Measurements from ENCODE around the gene PLTP. TPM values are rescaled to one million over a fixed set of nuclear protein-coding genes. Genes with fewer than 3 reads are reported as not detected.

Gene PLTP
- total RNA-seq, 1 experiment from 2014 or later, result 4.7 TPM

- no peak for TF ChIP-seq TCF7L2 (IDR thresholded peaks at IDR 0.05; ENCODE audit: borderline replicate concordance, extremely low read depth, insufficient read depth, insufficient read length)
These were observed 23.3 kb downstream of the PLTP start (continued) for GRCh38 chr20:45888681-45889080.

GRCh38 chr20:45887346-45887715, 24.6 kb downstream of the PLTP start, which contains the start of gene SPATA25:
SPATA25 (minus strand) TSS chr20:45887622; CDS start chr20:45887590, 32 bp downstream.
- POLR2A ChIA-PET, result no interaction called here
- Histone ChIP-seq H3K9me2 (ENCODE audit: insufficient read depth) (no peaks in the 10 kb centered on the region), H3K4me3 (replicated peaks in 1 of 2; ENCODE audit: low read depth in 1 of 2, low read length in 2 of 2) (no peak within 1 kb of the TSS), H3K36me3 (ENCODE audit: control insufficient read depth in 1 of 2, insufficient read depth in 2 of 2, low read length in 2 of 2) (peaks cover 8 to 17% of the 10 kb centered on the region in 2 experiments; a peak in 2 of 4 replicates), H3K9me3 (ENCODE audit: control insufficient read depth in 1 of 2, insufficient read depth in 1 of 2, low read depth in 1 of 2, low read length in 2 of 2) (no peaks in the 10 kb centered on the region), H3K4me1 (ENCODE audit: control insufficient read depth in 1 of 2, insufficient read depth in 2 of 2, low read length in 2 of 2) (peaks cover 25 to 34% of the 10 kb centered on the region in 2 experiments), H2AFZ (ENCODE audit: low read depth, low read length, poor library complexity, severe bottlenecking) (no peak within 1 kb of the TSS), H3K79me2 (ENCODE audit: insufficient read depth, low read length) (peaks cover 11% of the 10 kb centered on the region), H3K9ac (ENCODE audit: low read length) (no peak within 1 kb of the TSS), H3K27me3 (ENCODE audit: insufficient read depth, low read length) (no peaks in the 10 kb centered on the region), H4K20me1 (ENCODE audit: insufficient read depth) (no peaks in the 10 kb centered on the region), H3K4me2 (ENCODE audit: low read length) (no peak within 1 kb of the TSS), H3K27ac (ENCODE audit: low read depth, low read length) (no peak within 1 kb of the TSS)
- intact Hi-C loops (cut with micrococcal nuclease), result no loop called here
- BruUV-seq (replicated peaks), result no TSS peak
- RAD21 ChIA-PET (ENCODE audit: low non-redundant PET in 1 of 2, low total read pairs in 2 of 2, uncharacterized antibody in 2 of 2, unreplicated experiment in 2 of 2), result no interaction called here
- ATAC-seq (no peak), DNase-seq (ENCODE audit: low read depth, low spot score) (no peak)
- CTCF ChIA-PET, result no interaction called here
- TF ChIP-seq ZNF274 (IDR thresholded peaks at IDR 0.05; ENCODE audit: low read depth, low read length), result no peak
- TF ChIP-seq ATF3 (IDR thresholded peaks at IDR 0.05), result no peak
- TF ChIP-seq SIN3A (IDR thresholded peaks at IDR 0.05; ENCODE audit: low read depth), result no peak
- no peak for TF ChIP-seq TCF7L2 (IDR thresholded peaks at IDR 0.05; ENCODE audit: borderline replicate concordance, extremely low read depth, insufficient read depth, insufficient read length)

GRCh38 chr20:45886590-45887345, 25.2 kb downstream of the PLTP start:
- Histone ChIP-seq H3K4me3 (replicated peaks in 1 of 2; ENCODE audit: low read depth in 1 of 2, low read length in 2 of 2) (no peak overlapping the region), H3K27me3 (ENCODE audit: insufficient read depth, low read length) (no peaks in the 10 kb centered on the region), H2AFZ (ENCODE audit: low read depth, low read length, poor library complexity, severe bottlenecking) (no peak overlapping the region), H3K79me2 (ENCODE audit: insufficient read depth, low read length) (peaks cover 15% of the 10 kb centered on the region), H3K9ac (ENCODE audit: low read length) (no peak overlapping the region), H3K9me3 (ENCODE audit: control insufficient read depth in 1 of 2, insufficient read depth in 1 of 2, low read depth in 1 of 2, low read length in 2 of 2) (no peaks in the 10 kb centered on the region), H3K4me1 (ENCODE audit: control insufficient read depth in 1 of 2, insufficient read depth in 2 of 2, low read length in 2 of 2) (peaks cover 19 to 32% of the 10 kb centered on the region in 2 experiments), H3K4me2 (ENCODE audit: low read length) (no peak overlapping the region), H3K9me2 (ENCODE audit: insufficient read depth) (no peaks in the 10 kb centered on the region), H4K20me1 (ENCODE audit: insufficient read depth) (no peaks in the 10 kb centered on the region), H3K36me3 (ENCODE audit: control insufficient read depth in 1 of 2, insufficient read depth in 2 of 2, low read length in 2 of 2) (peaks cover 8 to 18% of the 10 kb centered on the region in 2 experiments; a peak in 2 of 4 replicates), H3K27ac (ENCODE audit: low read depth, low read length) (no peak overlapping the region)
- DNase-seq (ENCODE audit: low read depth, low spot score) (no peak), ATAC-seq (no peak)
- no peak for TF ChIP-seq POLR2AphosphoS5 (IDR thresholded peaks at IDR 0.05; ENCODE audit: low read depth, low read length)
- no peak for TF ChIP-seq EZH2phosphoT487 (IDR thresholded peaks at IDR 0.05; ENCODE audit: borderline replicate concordance)
- no peak for TF ChIP-seq SIN3A (IDR thresholded peaks at IDR 0.05; ENCODE audit: low read depth)
- no peak for TF ChIP-seq YY1 (IDR thresholded peaks at IDR 0.05; ENCODE audit: extremely low read depth, insufficient replicate concordance, low read depth, low read length)
- TF ChIP-seq ATF3 (IDR thresholded peaks at IDR 0.05), result no peak
- TF ChIP-seq RAD21 (IDR thresholded peaks at IDR 0.05; ENCODE audit: low read depth), result no peak
- no peak for TF ChIP-seq TCF7L2 (IDR thresholded peaks at IDR 0.05; ENCODE audit: borderline replicate concordance, extremely low read depth, insufficient read depth, insufficient read length)
- TF ChIP-seq SRF (IDR thresholded peaks at IDR 0.05; ENCODE audit: low read depth), result no peak
- no peak for TF ChIP-seq MAX (IDR thresholded peaks at IDR 0.05)
- no peak for TF ChIP-seq ZFX (IDR thresholded peaks at IDR 0.05)
- no peak for TF ChIP-seq ELF1 (IDR thresholded peaks at IDR 0.05; ENCODE audit: borderline replicate concordance, low read depth)
- ChIA-PET POLR2A (no interaction called here), CTCF (no interaction called here), RAD21 (ENCODE audit: low non-redundant PET in 1 of 2, low total read pairs in 2 of 2, uncharacterized antibody in 2 of 2, unreplicated experiment in 2 of 2) (no interaction called here)
- intact Hi-C loops (cut with micrococcal nuclease), result no loop called here
- no TSS peak for BruUV-seq (replicated peaks)

Data from HCT116 (cell line).